CD4-positive, alpha-beta T cell treated with Interleukin-17A for 4 hours (primary cell): Measurements from ENCODE around the gene HDAC11.
"Not testable (repeated sequence)": the region's sequence is repeated elsewhere in the genome, so short reads cannot be mapped to it uniquely, and the experiment has no call there.

ENCODE experiments used
- DNase-seq: peaks from one replicate; pipeline ENCODE4 v3.0.0-alpha.2; 2020; ENCODE audit warnings: mixed read lengths

Gene HDAC11

DNA sequence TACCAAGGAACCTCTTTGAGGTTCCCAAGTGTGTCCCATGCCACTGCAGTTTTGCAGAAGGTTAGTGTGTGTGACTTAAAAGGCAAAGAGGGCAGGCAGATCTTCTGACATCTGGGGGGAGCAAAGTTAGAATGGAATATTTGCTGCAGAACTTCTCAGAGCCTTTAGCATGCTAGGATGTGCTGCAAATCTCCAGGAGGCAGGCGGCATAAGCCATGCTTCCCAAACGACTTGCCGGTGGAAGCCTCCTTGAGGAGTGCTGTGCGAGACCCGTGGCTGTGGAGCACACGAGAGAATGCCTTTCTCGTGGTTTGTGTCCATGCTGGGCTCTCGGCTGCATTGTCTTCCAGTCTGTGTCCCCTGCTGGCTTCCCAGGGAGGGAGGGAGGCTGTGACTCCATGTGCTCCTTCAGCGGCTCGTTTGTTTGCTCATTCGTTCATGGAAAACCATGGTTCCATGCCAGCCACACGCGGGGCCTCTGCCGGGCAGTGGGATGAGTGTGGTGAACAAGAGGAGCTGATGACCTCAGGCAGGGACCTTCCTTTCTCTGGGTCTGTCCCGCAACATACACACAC is 13.8 kb downstream of the HDAC11 start:
- no peak for DNase-seq

- peak; percentile 14 for DNase-seq
Measured at GRCh38 chr3:13494463-13495350, 14.6 kb downstream of the HDAC11 start.

- no peak for DNase-seq
Measured at GRCh38 chr3:13495351-13495813, 15.3 kb downstream of the HDAC11 start.

DNA sequence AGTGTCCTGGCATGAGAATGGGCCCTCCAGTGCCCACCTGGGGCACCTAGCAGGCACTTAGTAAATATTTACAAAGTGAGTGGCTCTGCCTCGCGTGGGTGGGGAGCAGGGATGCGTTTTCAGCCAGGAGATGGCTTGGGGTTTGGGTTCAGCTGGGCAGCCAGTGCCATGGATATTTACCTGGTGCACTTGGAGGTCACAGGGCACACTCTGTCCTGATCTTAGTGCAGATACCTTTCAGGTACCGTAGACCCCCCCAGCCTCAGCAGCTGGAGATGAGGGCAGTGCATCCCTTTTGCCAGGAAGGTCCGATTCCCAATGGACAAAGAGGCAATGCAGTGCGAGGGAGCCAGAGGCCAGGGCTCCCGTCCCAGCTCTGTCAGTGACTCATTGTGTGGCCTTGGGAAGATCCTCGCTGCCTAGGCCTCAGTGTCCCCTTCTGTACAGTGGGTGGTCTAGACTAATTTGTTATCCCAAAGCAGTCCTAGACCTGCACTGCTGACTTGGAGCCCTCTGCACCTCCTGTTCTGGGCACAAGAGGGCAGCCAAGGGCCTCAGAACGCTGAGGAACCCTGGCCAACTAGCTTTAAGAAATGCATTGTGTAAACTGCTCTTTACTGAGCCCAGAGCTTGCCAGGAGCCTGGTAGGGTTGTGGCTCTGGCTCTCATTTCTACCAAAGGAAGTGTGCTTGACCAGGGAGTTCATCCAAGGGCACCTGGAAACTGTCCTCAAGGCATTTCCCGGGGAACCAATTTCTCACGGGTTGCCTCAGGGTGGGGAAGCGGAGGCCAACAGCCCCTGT is 16.0 kb downstream of the HDAC11 start:
- peak; percentile 72 for DNase-seq

DNA sequence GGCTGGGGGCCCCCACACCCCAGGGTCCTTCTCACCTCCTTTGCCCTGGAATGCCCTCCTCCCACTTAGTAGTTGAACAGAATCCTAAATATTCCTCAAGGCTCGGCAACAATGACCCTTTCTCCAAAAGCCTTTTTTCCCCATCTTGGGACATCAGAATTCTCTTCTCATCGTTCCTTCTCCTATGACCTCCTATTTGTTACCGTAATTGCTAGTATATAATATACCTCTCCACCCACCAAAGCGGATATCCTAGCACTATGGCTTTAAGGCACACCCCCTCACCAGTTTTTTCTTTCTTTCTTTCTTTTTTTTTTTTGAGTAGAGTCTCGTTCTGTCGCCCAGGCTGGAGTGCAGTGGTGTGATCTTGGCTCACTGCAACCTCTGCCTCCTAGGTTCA is 16.8 kb downstream of the HDAC11 start:
- no peak for DNase-seq

DNA sequence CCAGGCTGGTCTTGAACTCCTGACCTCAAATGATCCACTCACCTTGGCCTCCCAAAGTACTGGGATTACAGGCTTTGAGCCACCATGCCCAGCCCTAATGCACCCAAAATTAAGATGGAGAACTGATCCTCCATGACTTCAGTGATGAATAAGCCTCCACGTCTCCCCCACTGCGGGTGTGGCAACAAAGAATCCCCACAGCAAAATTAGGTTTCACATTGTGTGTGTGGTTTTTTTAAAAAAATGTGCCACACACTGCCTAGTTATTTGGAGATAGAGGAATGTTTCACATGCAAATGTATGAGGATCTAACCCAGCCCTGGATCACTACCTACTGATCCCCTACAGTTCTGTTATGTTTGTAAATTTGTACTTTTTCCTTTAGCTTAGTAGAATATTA is 17.3 kb downstream of the HDAC11 start:
- DNase-seq: no peak

DNA sequence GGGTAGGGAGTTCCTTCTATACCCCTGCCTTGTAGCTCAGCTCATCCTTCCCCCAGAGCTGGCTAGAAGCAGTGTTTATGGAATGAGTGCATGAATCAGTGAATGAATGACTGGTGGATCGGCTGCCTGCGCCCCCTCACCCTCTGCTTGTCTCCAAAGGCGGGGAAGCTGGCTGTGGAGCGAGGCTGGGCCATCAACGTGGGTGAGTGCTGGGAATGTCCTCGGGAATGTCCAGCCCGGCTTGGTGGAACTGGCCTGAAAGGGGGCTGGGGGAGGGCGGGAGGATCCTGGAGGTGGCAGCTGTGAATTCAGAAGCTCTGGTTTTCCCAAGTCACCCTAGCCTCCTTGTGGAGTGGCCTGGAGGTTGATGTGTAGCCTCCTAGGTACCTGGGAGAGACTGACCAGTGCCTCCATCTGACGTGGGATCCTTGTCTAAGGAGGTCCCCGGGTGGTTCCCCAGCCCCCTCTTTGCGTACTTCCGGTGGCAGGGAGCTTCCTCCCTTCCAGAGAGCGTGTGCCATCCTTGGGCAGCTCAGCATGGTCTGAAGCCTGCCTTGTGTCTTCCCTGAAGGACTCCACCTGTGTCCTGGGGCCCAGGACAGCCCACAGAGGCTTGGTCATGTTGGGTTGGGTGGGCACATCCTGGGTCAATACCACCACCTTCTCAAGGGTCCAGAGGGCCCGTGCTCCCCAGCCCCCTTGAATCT is 18.4 kb downstream of the HDAC11 start:
- DNase-seq: no peak

- DNase-seq: not testable (repeated sequence)
Measured at GRCh38 chr3:13499246-13499645, 19.1 kb downstream of the HDAC11 start.

GRCh38 chr3:13500133-13500885 is 20.2 kb downstream of the HDAC11 start:
- no peak for DNase-seq

DNA sequence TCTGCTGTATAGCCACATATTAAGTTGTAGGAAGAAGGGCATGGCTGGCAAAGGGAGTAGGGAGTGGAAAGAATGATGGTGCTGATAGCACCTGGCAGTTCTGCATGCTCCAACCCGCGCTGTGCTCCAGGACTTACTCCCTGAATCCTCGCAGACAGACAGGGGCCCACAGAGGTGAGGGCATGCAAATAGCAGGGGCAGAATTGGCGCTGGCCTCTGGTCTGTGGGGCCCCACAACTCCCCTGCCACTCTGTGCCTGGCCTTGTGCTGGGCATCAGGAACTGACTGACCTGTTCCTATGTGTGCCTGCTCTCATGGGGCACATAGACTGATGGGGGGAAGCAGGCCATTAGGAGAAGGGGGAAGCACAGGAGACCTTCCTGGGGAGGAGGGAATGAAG is 20.9 kb downstream of the HDAC11 start:
- DNase-seq: no peak

DNA sequence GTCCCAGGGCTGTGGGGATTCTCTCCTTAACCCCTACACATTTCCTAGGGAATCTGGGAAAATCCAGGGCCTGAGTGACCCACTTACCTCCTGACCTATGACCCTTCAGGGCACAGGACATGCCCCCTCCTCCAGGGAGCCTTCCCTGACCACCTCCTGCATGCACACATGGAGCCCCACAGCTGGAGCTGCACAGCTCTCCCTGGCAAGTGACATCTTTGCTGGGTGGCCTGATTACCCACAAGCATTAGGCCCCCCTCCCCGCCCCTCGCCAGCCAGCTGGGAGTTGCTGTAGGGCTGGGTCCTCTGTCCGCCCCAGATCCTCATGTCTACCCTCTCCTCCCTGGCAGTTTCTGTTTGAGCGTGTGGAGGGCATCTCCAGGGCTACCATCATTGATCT is 21.4 kb downstream of the HDAC11 start:
- no peak for DNase-seq

DNA sequence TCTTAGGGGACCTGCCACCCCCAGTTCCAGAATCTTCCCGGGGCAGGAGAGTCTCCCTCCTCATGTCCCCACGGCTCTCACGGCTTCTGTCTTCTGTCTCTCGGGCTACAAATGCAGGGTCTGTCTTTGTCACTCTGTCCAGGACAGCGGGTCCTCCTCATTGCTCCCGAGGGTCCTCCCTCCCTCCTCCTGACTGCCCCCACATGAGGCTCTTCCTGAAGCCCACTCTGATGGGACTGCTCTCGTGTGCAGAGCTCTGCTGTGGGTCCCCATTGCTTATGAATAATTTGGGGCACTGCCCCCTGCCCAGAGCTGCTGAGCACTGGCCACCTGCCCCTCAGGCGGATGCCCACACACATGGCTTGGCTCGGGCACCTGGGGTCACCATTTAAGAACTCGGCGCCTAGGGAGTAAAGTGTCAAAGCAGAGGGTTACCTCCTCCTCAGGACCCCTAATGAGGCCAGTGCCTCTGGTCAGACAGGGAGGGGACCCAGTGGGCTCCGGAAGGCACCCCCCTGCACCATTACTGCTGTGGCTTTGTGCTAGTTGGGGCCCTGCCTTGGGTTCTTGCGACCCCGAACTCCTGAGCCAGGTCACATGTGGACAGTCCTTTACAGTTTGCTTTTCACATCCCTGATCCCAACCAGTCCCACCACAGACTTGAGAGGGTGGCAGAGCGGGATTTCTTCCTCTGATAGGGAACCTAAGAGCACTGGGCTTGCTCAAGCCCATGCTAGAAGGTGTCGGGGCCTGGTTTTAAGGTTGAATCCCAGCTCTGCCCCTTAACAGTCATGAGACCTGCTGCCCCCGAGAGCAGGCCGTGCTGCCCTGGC is 22.1 kb downstream of the HDAC11 start:
- DNase-seq: no peak

GRCh38 chr3:13502791-13503060 is 22.6 kb downstream of the HDAC11 start:
- no peak for DNase-seq

DNA sequence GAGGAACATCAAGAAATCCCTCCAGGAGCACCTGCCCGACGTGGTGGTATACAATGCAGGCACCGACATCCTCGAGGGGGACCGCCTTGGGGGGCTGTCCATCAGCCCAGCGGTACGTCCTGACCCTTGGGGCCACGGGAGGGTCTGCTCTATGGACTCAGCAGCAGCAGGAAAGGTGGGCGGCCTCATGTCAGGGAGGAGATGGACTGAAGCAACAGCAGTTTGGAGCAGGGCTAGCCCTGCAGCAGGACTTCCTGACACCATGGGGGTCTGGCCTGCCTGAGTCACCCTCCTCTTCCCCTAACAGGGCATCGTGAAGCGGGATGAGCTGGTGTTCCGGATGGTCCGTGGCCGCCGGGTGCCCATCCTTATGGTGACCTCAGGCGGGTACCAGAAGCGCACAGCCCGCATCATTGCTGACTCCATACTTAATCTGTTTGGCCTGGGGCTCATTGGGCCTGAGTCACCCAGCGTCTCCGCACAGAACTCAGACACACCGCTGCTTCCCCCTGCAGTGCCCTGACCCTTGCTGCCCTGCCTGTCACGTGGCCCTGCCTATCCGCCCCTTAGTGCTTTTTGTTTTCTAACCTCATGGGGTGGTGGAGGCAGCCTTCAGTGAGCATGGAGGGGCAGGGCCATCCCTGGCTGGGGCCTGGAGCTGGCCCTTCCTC is 24.2 kb downstream of the HDAC11 start:
- no peak for DNase-seq

GRCh38 chr3:13505147-13506130 is 25.3 kb downstream of the HDAC11 start:
- no peak for DNase-seq

GRCh38 chr3:13506239-13506638 is 26.1 kb downstream of the HDAC11 start:
- DNase-seq: no peak

DNA sequence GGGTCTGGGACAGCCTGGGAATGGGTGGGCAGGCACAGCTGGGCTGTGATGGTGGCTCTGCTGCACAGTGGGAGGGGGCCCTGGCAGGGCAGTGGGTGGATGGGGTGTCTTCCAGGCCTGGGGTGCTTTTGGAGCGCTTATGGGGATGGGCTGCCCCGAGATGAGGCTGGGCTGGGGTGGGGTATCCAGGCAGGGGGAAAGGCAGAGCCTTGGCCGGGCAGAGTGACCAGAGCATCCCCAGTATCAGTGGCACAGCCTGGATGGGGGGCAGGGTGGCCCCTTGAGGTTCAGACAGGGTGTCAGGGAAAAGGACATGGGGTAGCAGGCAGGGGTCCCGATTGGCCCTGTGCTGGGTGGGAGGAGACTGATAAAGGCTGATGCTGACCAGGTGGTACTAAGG is 26.6 kb downstream of the HDAC11 start:
- no peak for DNase-seq

- DNase-seq: no peak
Measured at GRCh38 chr3:13507247-13507569, 27.1 kb downstream of the HDAC11 start.

DNA sequence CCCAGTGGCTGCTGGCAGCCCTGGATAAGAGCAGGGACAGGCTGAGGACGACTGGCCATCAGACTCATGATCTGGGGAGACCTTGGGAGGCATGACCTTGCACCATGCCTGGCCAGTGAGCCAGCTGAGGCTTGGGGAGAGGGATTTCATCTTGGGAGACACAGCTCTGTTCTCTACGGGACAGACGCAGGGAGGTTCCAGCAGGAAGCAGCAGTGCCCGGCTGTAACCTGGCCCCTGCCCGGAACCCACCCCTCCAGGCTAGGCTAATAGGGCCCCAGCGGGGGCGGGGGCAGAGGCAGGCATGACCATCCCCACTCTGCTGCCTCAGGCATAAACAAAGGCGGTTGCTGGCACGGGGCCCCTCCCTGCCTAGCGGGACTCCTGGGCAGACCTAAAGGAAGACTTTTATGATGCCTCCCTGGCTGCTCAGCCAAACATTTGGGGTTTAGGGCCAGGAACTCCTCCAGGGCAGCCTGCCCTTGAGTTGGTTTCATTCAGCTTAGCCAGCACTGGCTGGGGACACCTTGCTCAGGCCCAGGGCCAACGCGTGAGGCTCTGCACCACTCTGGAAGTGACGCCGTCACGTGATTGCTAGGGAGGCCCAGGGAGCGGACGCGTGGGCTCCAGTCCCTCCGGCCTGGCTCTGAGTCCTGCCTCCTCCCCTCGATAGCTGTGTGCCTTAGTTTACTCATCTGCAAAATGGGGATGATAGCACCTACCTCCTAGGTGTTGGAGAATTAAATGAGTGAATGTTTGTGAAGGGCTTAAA is 27.6 kb downstream of the HDAC11 start:
- DNase-seq: no peak
